Endothelial cell of umbilical vein (primary cell): ENCODE data around the gene PLXNA4. TPM values are rescaled to one million over a fixed set of nuclear protein-coding genes. Genes with fewer than 3 reads are reported as not detected.

Source experiments
- BruUV-seq: library from RNA; stranded (reverse); fragments of 400-500 nt; replicated peaks from 2 replicates; lab custom pipeline; 2021; lab: Mats Ljungman, UMichigan
- CTCF ChIA-PET: fragments of 300-600, 350-600 bp; sonication (Branson Sonifier 250); formaldehyde crosslinking; loops from one replicate; lab custom pipeline; 2021; ENCODE audit warnings: antibody characterized with exemption, inconsistent platforms; lab: Charles Lee
- POLR2A ChIA-PET: fragments of 300-600, 350-600 bp; sonication (Branson Sonifier 250); formaldehyde crosslinking; loops from one replicate; lab custom pipeline; 2021; ENCODE audit warnings: antibody characterized with exemption, inconsistent platforms; lab: Charles Lee
- DNase-seq: peaks from one replicate; pipeline ENCODE4 v3.0.0-alpha.2; 2011; ENCODE audit warnings: low read depth, low spot score
- FAIRE-seq: peaks from 2 replicates; lab custom pipeline; 2011; peaks lifted over from hg19 to GRCh38; lab: Jason Lieb, UNC
- H2AFZ ChIP-seq: 2 replicates; pipeline ENCODE4 v1.6.0; 2012; ENCODE audit warnings: low read depth, low read length, control low read depth, inconsistent platforms
- H3K27ac ChIP-seq: 2 replicates; pipeline ENCODE4 v1.5.1; 2011; ENCODE audit warnings: low read depth, mild to moderate bottlenecking, control low read depth, low read length, moderate library complexity; ENCODE audit not compliant: insufficient read depth
- H3K27me3 ChIP-seq, 2 experiments: 2 replicates each; pipeline versions ENCODE4 v1.6.0 to v1.6.1; 2011; ENCODE audit warnings: low read length in 2 of 2, mixed read lengths in 1 of 2; ENCODE audit not compliant: control insufficient read depth in 2 of 2, insufficient read depth in 2 of 2
- H3K36me3 ChIP-seq, 2 experiments: 2 replicates in 1 of 2; 3 replicates in 1 of 2; pipeline ENCODE4 v1.5.1; 2011; ENCODE audit warnings: low read length in 2 of 2, mild to moderate bottlenecking in 1 of 2, moderate library complexity in 1 of 2; ENCODE audit not compliant: control insufficient read depth in 2 of 2, insufficient read depth in 2 of 2; ENCODE audit errors: extremely low read depth in 1 of 2
- H3K4me1 ChIP-seq: 3 replicates; pipeline ENCODE4 v1.5.1; 2011; ENCODE audit warnings: mild to moderate bottlenecking, low read length; ENCODE audit not compliant: control insufficient read depth, insufficient read depth; ENCODE audit errors: extremely low read depth
- H3K4me2 ChIP-seq: 2 replicates; pipeline ENCODE4 v1.6.1; 2011; ENCODE audit warnings: low read length, control low read depth, mixed read lengths; ENCODE audit not compliant: insufficient read depth
- H3K4me3 ChIP-seq, 3 experiments: fragments of 200-600 bp in 1 of 3; sonication (generic), shearing (Covaris generic) in 1 of 3; replicated peaks in 1 of 3; 2 replicates each; pipeline ENCODE4 v1.5.1; 2011 to 2016; ENCODE audit warnings: control low read depth in 3 of 3, low read length in 3 of 3, mild to moderate bottlenecking in 2 of 3, inconsistent platforms in 1 of 3, low read depth in 1 of 3, moderate library complexity in 1 of 3; ENCODE audit not compliant: insufficient read depth in 1 of 3
- H3K79me2 ChIP-seq: 2 replicates; pipeline ENCODE4 v1.6.0; 2012; ENCODE audit warnings: low read length, inconsistent platforms; ENCODE audit not compliant: control insufficient read depth, insufficient read depth
- H3K9ac ChIP-seq: replicated peaks from 2 replicates; pipeline ENCODE3; 2011; ENCODE audit warnings: low read length, control low read depth; ENCODE audit not compliant: insufficient read depth; ENCODE audit errors: extremely low read depth
- H3K9me1 ChIP-seq: replicated peaks from 3 replicates; pipeline ENCODE4 v1.6.0; 2011; ENCODE audit warnings: mild to moderate bottlenecking, low read length; ENCODE audit not compliant: control insufficient read depth, insufficient read depth; ENCODE audit errors: extremely low read depth
- H3K9me3 ChIP-seq: replicated peaks from 2 replicates; pipeline ENCODE4 v1.5.1; 2012; ENCODE audit warnings: low read length, inconsistent platforms; ENCODE audit not compliant: control insufficient read depth, insufficient read depth
- H4K20me1 ChIP-seq: replicated peaks from 2 replicates; pipeline ENCODE3; 2011; ENCODE audit warnings: mild to moderate bottlenecking, low read length; ENCODE audit not compliant: control insufficient read depth, insufficient read depth; ENCODE audit errors: extremely low read depth
- CTCF ChIP-seq, 2 donors: IDR thresholded peaks; 1 replicate in 1 of 2; 2 replicates in 1 of 2; pipeline ENCODE4 v1.5.1; 2011; ENCODE audit warnings: low read length in 2 of 2, mild to moderate bottlenecking in 2 of 2, moderate library complexity in 2 of 2, control low read depth in 1 of 2, inconsistent platforms in 1 of 2, low read depth in 1 of 2; ENCODE audit not compliant: insufficient read depth in 1 of 2; ENCODE audit errors: extremely low read depth in 1 of 2
- EZH2 ChIP-seq: IDR thresholded peaks from 2 replicates; pipeline ENCODE4 v1.6.1; 2012; ENCODE audit warnings: borderline replicate concordance, low read depth, mild to moderate bottlenecking, moderate library complexity, low read length, inconsistent platforms; ENCODE audit not compliant: severe bottlenecking
- FOS ChIP-seq: IDR thresholded peaks from 2 replicates; pipeline ENCODE4 v1.6.1; 2011; ENCODE audit warnings: mild to moderate bottlenecking, low read length, moderate library complexity, borderline replicate concordance; ENCODE audit not compliant: insufficient read depth
- GATA2 ChIP-seq: IDR thresholded peaks from 2 replicates; pipeline ENCODE4 v1.7.0; 2011; ENCODE audit warnings: low read depth, mild to moderate bottlenecking, moderate library complexity, mixed read lengths, low read length; ENCODE audit not compliant: insufficient read length, insufficient read depth
- JUN ChIP-seq: IDR thresholded peaks from 2 replicates; pipeline ENCODE4 v1.6.1; 2011; ENCODE audit warnings: borderline replicate concordance, low read depth; ENCODE audit not compliant: insufficient read length, insufficient read depth
- MYC ChIP-seq: IDR thresholded peaks from one replicate; pipeline ENCODE4 v1.6.1; 2011; ENCODE audit warnings: mild to moderate bottlenecking, low read depth, low read length
- POLR2A ChIP-seq: IDR thresholded peaks from 2 replicates; pipeline ENCODE4 v1.6.1; 2012; ENCODE audit warnings: low read depth, mild to moderate bottlenecking, control low read depth, low read length
- POLR2AphosphoS5 ChIP-seq: IDR thresholded peaks from 2 replicates; pipeline ENCODE4 v1.6.1; 2012; ENCODE audit warnings: low read depth, mild to moderate bottlenecking, control low read depth, low read length, moderate library complexity; ENCODE audit not compliant: insufficient read depth
- dilution Hi-C: fragments of 300-500 bp; cut with MboI; formaldehyde crosslinking; loops from one replicate; pipeline ENCODE4 v1.15.0; 2019; ENCODE audit warnings: low sequenced_read_pairs; ENCODE audit not compliant: extremely low pct_ligation_motif_present
- intact Hi-C: fragments of 100-400 bp; cut with micrococcal nuclease; formaldehyde crosslinking; loops from one replicate; pipeline ENCODE4 v1.10.0; 2022
- polyA plus RNA-seq, 4 experiments: library from polyadenylated mRNA; depleted of rRNA in 3 of 4; stranded (reverse) in 3 of 4; unstranded in 1 of 4; fragments of >200 nt; gene quantifications; 2 replicates each; pipeline versions ENCODE4 v1.2.1 to v1.2.3, GENCODE V29; 2011 to 2012; ENCODE audit warnings: missing spikeins in 1 of 4
- total RNA-seq: library from RNA; stranded (reverse); gene quantifications from 2 replicates; pipeline ENCODE4 v1.2.3, GENCODE V29; 2021
- TF ChIP-seq, protein P1 (sequence below): IDR thresholded peaks from 2 replicates; pipeline ENCODE4 v1.6.1; 2011; ENCODE audit not compliant: insufficient read depth, insufficient read length

Gene PLXNA4
- total and polyA plus RNA-seq, 2 donors (not counting 3 experiments of a cell fraction or from before 2014, with no cell fraction given): 12.1 to 20.4 TPM

- Histone ChIP-seq H3K9me3 (no peaks in the 10 kb centered on the region), H3K4me1 (no peaks in the 10 kb centered on the region), H3K36me3 (peaks cover 0 to 13% of the 10 kb centered on the region in 2 experiments), H3K9ac (no peak overlapping the region), H2AFZ (no peak overlapping the region), H3K27me3 (no peaks in the 10 kb centered on the region), H3K27ac (no peak overlapping the region), H3K4me3 (no peak overlapping the region), H3K4me2 (no peak overlapping the region), H3K9me1 (no peaks in the 10 kb centered on the region), H4K20me1 (no peaks in the 10 kb centered on the region), H3K79me2 (no peaks in the 10 kb centered on the region)
- TF ChIP-seq POLR2AphosphoS5 (no peak), EZH2 (no peak), JUN (no peak), POLR2A (no peak), GATA2 (no peak), CTCF (IDR thresholded peaks at IDR 0.05; ENCODE audit: extremely low read depth in 1 of 2, insufficient read depth in 1 of 2, low read depth in 1 of 2, low read length in 2 of 2) (no peak), FOS (no peak), MYC (no peak)
- TF ChIP-seq, protein P1, sequence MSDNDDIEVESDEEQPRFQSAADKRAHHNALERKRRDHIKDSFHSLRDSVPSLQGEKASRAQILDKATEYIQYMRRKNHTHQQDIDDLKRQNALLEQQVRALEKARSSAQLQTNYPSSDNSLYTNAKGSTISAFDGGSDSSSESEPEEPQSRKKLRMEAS: no peak
- DNase-seq: no peak
- dilution Hi-C loops (no loop called here), intact Hi-C loops (no loop called here)
- CTCF ChIA-PET: no interaction called here
- no TSS peak for BruUV-seq
- POLR2A ChIA-PET: no interaction called here
- no peak for FAIRE-seq
Observed at GRCh38 chr7:132218876-132219275, 357.4 kb downstream of the PLXNA4 start.
